ENCODE data around the gene TBL1X. TPM values are rescaled to one million over a fixed set of nuclear protein-coding genes. Genes with fewer than 3 reads are reported as not detected.
A peak's percentile ranks its signal among the peaks of the same experiment; 100 is the strongest.

TBL1X gene
- total and polyA plus RNA-seq, 2 donors (not counting 3 experiments of a cell fraction or from before 2014, with no cell fraction given) = 8.7 to 25.3 TPM

- Histone ChIP-seq H4K20me1 (replicated peaks; ENCODE audit: control insufficient read depth, extremely low read depth, insufficient read depth, low read length) (no peaks in the 10 kb centered on the region), H3K36me3 (ENCODE audit: control insufficient read depth in 2 of 2, extremely low read depth in 1 of 2, insufficient read depth in 2 of 2, low read length in 2 of 2) (no peaks in the 10 kb centered on the region), H3K27ac (ENCODE audit: insufficient read depth, low read depth, low read length) (peak overlapping the region; percentile 84), H3K9me1 (replicated peaks; ENCODE audit: control insufficient read depth, extremely low read depth, insufficient read depth, low read length) (no peaks in the 10 kb centered on the region), H3K4me1 (ENCODE audit: control insufficient read depth, extremely low read depth, insufficient read depth, low read length) (peaks cover 31% of the 10 kb centered on the region), H3K79me2 (ENCODE audit: control insufficient read depth, insufficient read depth, low read length) (no peaks in the 10 kb centered on the region), H3K4me2 (ENCODE audit: insufficient read depth, low read length) (no peak overlapping the region), H3K4me3 (replicated peaks in 1 of 3; ENCODE audit: insufficient read depth in 1 of 3, low read depth in 1 of 3, low read length in 3 of 3) (no peak overlapping the region), H3K9ac (replicated peaks; ENCODE audit: extremely low read depth, insufficient read depth, low read length) (no peak overlapping the region), H2AFZ (ENCODE audit: low read depth, low read length) (no peak overlapping the region), H3K9me3 (replicated peaks; ENCODE audit: control insufficient read depth, insufficient read depth, low read length) (no peaks in the 10 kb centered on the region), H3K27me3 (ENCODE audit: control insufficient read depth in 2 of 2, insufficient read depth in 2 of 2, low read length in 2 of 2) (no peaks in the 10 kb centered on the region)
- no TSS peak for BruUV-seq (replicated peaks)
- DNase-seq (ENCODE audit: low read depth, low spot score) = no peak
- intact Hi-C loops (cut with micrococcal nuclease) = loop anchor here (2.0 kb wide), 1 partner anchor 200 kb away; no protein-coding TSS in a partner anchor
- ChIA-PET POLR2A (no interaction called here), CTCF (no interaction called here)
- dilution Hi-C loops (cut with MboI; ENCODE audit: extremely low pct_ligation_motif_present, low sequenced_read_pairs) = no loop called here
- FAIRE-seq = no peak
- no peak for TF ChIP-seq MYC (IDR thresholded peaks at IDR 0.05; ENCODE audit: low read depth, low read length)
- no peak for TF ChIP-seq JUN (IDR thresholded peaks at IDR 0.05; ENCODE audit: borderline replicate concordance, insufficient read depth, insufficient read length, low read depth)
- no peak for TF ChIP-seq GATA2 (IDR thresholded peaks at IDR 0.05; ENCODE audit: insufficient read depth, insufficient read length, low read depth, low read length)
- no peak for TF ChIP-seq FOS (IDR thresholded peaks at IDR 0.05; ENCODE audit: borderline replicate concordance, insufficient read depth, low read length)
These were observed 198.4 kb downstream of the TBL1X start for GRCh38 chrX:9663216-9663615.

DNA sequence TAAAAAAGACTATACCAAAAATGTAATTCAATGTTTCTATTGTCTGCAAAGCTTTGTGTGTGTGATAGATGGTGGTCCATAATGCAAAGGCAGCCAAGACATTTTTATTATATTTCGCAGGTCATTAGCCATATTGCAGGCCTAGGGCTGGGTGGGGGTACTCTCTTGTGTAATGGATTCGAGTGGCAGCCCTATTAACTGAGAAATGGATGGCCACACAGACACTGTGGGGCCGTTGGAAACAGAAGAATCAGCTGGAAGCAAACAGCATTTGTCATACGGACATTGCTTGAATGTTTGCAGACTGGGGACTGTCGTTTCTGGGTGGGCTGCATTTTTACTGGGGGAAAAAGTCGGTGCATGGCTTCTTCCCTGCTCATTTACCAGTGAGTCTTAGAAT lies 199.4 kb downstream of the TBL1X start:
- Histone ChIP-seq H3K27ac (ENCODE audit: insufficient read depth, low read depth, low read length) (no peak overlapping the region), H3K4me2 (ENCODE audit: insufficient read depth, low read length) (no peak overlapping the region), H3K4me3 (replicated peaks in 1 of 3; ENCODE audit: insufficient read depth in 1 of 3, low read depth in 1 of 3, low read length in 3 of 3) (no peak overlapping the region), H2AFZ (ENCODE audit: low read depth, low read length) (no peak overlapping the region), H4K20me1 (replicated peaks; ENCODE audit: control insufficient read depth, extremely low read depth, insufficient read depth, low read length) (no peaks in the 10 kb centered on the region), H3K9me1 (replicated peaks; ENCODE audit: control insufficient read depth, extremely low read depth, insufficient read depth, low read length) (no peaks in the 10 kb centered on the region), H3K4me1 (ENCODE audit: control insufficient read depth, extremely low read depth, insufficient read depth, low read length) (peaks cover 31% of the 10 kb centered on the region), H3K27me3 (ENCODE audit: control insufficient read depth in 2 of 2, insufficient read depth in 2 of 2, low read length in 2 of 2) (no peaks in the 10 kb centered on the region), H3K9ac (replicated peaks; ENCODE audit: extremely low read depth, insufficient read depth, low read length) (no peak overlapping the region), H3K36me3 (ENCODE audit: control insufficient read depth in 2 of 2, extremely low read depth in 1 of 2, insufficient read depth in 2 of 2, low read length in 2 of 2) (no peaks in the 10 kb centered on the region), H3K79me2 (ENCODE audit: control insufficient read depth, insufficient read depth, low read length) (no peaks in the 10 kb centered on the region), H3K9me3 (replicated peaks; ENCODE audit: control insufficient read depth, insufficient read depth, low read length) (no peaks in the 10 kb centered on the region)
- FAIRE-seq (no peak), DNase-seq (ENCODE audit: low read depth, low spot score) (no peak)
- CTCF ChIA-PET = no interaction called here
- POLR2A ChIA-PET = no interaction called here
- intact Hi-C loops (cut with micrococcal nuclease) (no loop called here), dilution Hi-C loops (cut with MboI; ENCODE audit: extremely low pct_ligation_motif_present, low sequenced_read_pairs) (no loop called here)
- TF ChIP-seq POLR2A (IDR thresholded peaks at IDR 0.05; ENCODE audit: low read depth, low read length) (no peak), CTCF (IDR thresholded peaks at IDR 0.05; ENCODE audit: extremely low read depth in 1 of 2, insufficient read depth in 1 of 2, low read depth in 1 of 2, low read length in 2 of 2) (no peak), POLR2AphosphoS5 (IDR thresholded peaks at IDR 0.05; ENCODE audit: insufficient read depth, low read depth, low read length) (no peak), FOS (IDR thresholded peaks at IDR 0.05; ENCODE audit: borderline replicate concordance, insufficient read depth, low read length) (no peak), MYC (IDR thresholded peaks at IDR 0.05; ENCODE audit: low read depth, low read length) (no peak), GATA2 (IDR thresholded peaks at IDR 0.05; ENCODE audit: insufficient read depth, insufficient read length, low read depth, low read length) (no peak), EZH2 (IDR thresholded peaks at IDR 0.05; ENCODE audit: borderline replicate concordance, low read depth, low read length, severe bottlenecking) (no peak), JUN (IDR thresholded peaks at IDR 0.05; ENCODE audit: borderline replicate concordance, insufficient read depth, insufficient read length, low read depth) (no peak)
- TF ChIP-seq, protein P1, sequence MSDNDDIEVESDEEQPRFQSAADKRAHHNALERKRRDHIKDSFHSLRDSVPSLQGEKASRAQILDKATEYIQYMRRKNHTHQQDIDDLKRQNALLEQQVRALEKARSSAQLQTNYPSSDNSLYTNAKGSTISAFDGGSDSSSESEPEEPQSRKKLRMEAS (IDR thresholded peaks at IDR 0.05; ENCODE audit: insufficient read depth, insufficient read length) = no peak
- no TSS peak for BruUV-seq (replicated peaks)

Data from endothelial cell of umbilical vein (primary cell).